Placental epithelial cell (primary cell): ENCODE results near the gene HSPA12A. TPM values are rescaled to one million over a fixed set of nuclear protein-coding genes. Genes with fewer than 3 reads are reported as not detected.

Experiments used
- total RNA-seq: library from RNA; depleted of rRNA; stranded (reverse); fragments of >200 nt; gene quantifications from 2 replicates; pipeline ENCODE4 v1.2.3, GENCODE V29; 2012

HSPA12A gene
- total RNA-seq: 1.7 and 4.3 TPM in 2 replicates

GRCh38 chr10:116742367-116743265, at the start of gene HSPA12A:
HSPA12A (minus strand) TSS chr10:116742566; CDS start chr10:116742469, 97 bp downstream.

Other genes starting within 250 kb of the HSPA12A start
- not detected in 2 replicates for gene PNLIP, start 196.6 kb downstream of the HSPA12A start, total RNA-seq
- gene PNLIPRP1, start 151.6 kb downstream of the HSPA12A start, total RNA-seq: not detected in 2 replicates
- not detected in 2 replicates for gene PNLIPRP2, start 121.6 kb downstream of the HSPA12A start, total RNA-seq
- 0.39 TPM in 1 of 2 replicates, not detected in the other for gene ENO4, start 106.9 kb upstream of the HSPA12A start, total RNA-seq